Erythroblast (primary cell): ENCODE results near the gene ASAP2.

Experiments
- GATA1 ChIP-seq: IDR thresholded peaks from 2 replicates; pipeline ENCODE4 v1.6.1; 2011; ENCODE audit warnings: low read depth, mild to moderate bottlenecking, control low read depth, low read length, moderate library complexity
- POLR2A ChIP-seq: IDR thresholded peaks from 2 replicates; pipeline ENCODE4 v1.6.1; 2011; ENCODE audit warnings: mild to moderate bottlenecking, low read length

DNA sequence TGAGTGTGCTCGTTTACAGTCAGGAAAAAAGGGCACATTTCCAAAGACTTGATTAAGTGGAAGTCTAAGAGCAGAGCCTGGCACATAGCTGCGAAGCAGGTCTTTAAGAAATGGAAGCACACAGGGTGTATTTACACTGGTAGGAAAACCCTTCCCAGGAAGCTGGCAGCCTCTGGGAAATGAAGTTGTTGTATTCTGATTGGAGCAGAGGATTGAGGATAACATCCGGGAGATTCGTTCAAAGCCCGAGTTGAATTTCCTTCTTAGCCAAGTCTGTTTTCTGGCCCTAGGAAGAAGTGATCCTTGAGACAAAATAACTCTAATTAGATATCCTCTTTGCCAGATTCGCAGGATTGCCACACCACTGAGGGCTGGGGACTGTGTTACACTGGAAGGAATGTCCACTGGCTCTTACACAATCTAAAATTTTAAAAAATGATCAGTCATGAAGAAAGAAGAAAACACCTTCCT lies 140.8 kb downstream of the ASAP2 start:
- no peak for TF ChIP-seq POLR2A
- TF ChIP-seq GATA1 = no peak
